Body of pancreas (tissue), 4 donors: ENCODE results near the gene ZNF497. TPM values are rescaled to one million over a fixed set of nuclear protein-coding genes. Genes with fewer than 3 reads are reported as not detected.

Experiments
- ATAC-seq: fragments of 150-250 bp; one replicate; pipeline ENCODE4 v1.9.1; 2016
- DNase-seq, 4 donors: peaks; one replicate each; pipeline ENCODE4 v3.0.0-alpha.2; 2019
- H3K27ac ChIP-seq, 4 donors: fragments of 200-600 bp; sonication (generic); 1 replicate in 3 of 4; 2 replicates in 1 of 4; pipeline versions ENCODE4 v1.5.1 to v1.6.1; 2016 to 2019; ENCODE audit warnings: mild to moderate bottlenecking in 1 of 4, mixed read lengths in 1 of 4, moderate library complexity in 1 of 4
- H3K27me3 ChIP-seq, 2 donors: fragments of 200-600 bp; sonication (generic); one replicate each; pipeline ENCODE4 v1.6.0; 2016; ENCODE audit warnings: mild to moderate bottlenecking in 1 of 2
- H3K36me3 ChIP-seq, 2 donors: fragments of 200-600 bp; sonication (generic); replicated peaks in 1 of 2; 2 replicates each; pipeline ENCODE4 v1.5.1; 2016; ENCODE audit warnings: low read depth in 2 of 2; ENCODE audit not compliant: insufficient read depth in 1 of 2
- H3K4me1 ChIP-seq: fragments of 200-600 bp; sonication (generic); one replicate; pipeline ENCODE4 v1.6.0; 2016
- H3K4me3 ChIP-seq, 2 donors: fragments of 200-600 bp; sonication (generic); 1 replicate in 1 of 2; 2 replicates in 1 of 2; pipeline ENCODE4 v1.5.1; 2016 to 2019
- H3K9me3 ChIP-seq, 3 donors: fragments of 200-600 bp; sonication (generic); 1 replicate in 2 of 3; 2 replicates in 1 of 3; pipeline ENCODE4 v1.5.1; 2016
- CTCF ChIP-seq, 7 experiments: fragments of 450-650 bp in 4 of 7; fragments of 200-600 bp in 3 of 7; sonication (generic) in 3 of 7; IDR thresholded peaks; one replicate each; pipeline ENCODE4 v1.5.1; 2016 to 2019; ENCODE audit warnings: antibody characterized with exemption in 7 of 7
- POLR2A ChIP-seq, 3 donors: fragments of 450-650 bp; IDR thresholded peaks; one replicate each; pipeline ENCODE4 v1.6.1; 2016; ENCODE audit warnings: antibody characterized with exemption in 3 of 3, mild to moderate bottlenecking in 2 of 3
- WGBS, 2 donors: methylation state at CpG; one replicate each; pipeline ENCODE4 v1.1.5; 2017; 5-methylcytosine and 5-hydroxymethylcytosine counted together
- intact Hi-C: fragments of 100-400 bp; cut with DNase I; formaldehyde crosslinking; loops from one replicate; pipeline ENCODE4 v1.15.1; 2023
- total RNA-seq, 2 donors: library from RNA; depleted of rRNA; stranded (reverse); fragments of >200 nt; gene quantifications; one replicate each; pipeline ENCODE4 v1.1.0, GENCODE V29; 2016

The ZNF497 gene
- total RNA-seq, result 1 to 10 TPM; 4.6 to 4.7 TPM

DNA sequence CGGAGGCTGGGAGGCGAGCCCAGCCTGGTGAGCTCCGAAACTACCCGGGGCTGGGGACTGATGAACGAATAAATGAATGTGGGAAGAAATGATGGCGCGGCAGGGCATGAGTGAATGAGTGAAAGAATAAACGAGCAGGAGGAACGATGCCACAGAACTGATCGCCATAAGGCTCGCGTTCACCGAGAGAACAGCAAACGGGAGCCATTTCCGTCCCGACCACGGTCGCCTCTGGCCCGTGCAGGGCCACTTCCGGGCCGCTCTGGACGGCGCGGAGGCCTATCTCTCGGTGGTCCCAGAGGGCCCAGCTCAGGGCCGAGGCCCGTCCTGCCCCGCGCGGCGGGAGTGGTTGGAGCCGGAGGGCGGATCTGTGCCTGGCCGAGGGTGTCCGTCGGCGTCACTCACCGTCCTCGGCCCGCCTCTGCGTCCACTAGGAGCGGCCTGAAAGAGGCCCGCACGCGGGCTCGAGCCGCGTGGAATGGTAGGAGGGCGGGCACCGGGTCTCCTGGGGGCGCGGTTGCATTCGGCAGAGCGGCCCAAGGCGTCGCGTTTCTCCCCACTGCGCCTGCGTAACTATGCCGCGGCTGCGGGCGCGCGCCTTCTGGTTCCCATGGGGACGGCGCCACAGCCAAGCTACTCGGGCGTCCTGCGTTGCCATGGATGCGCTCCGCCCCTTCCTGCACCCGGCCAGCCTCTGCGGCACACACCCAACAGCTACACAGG, at the start of gene ZNF497:
ZNF497 (minus strand) TSS at position 480 of the 723 bp plus-strand sequence. CDS start 5,116 bp downstream, outside the sequence.
- Histone ChIP-seq H3K4me1 (peaks cover 7% of the 10 kb centered on the region), H3K4me3 (peak within 1 kb of the TSS; percentile 58 to 62), H3K36me3 (no peaks in the 10 kb centered on the region), H3K27ac (peak within 1 kb of the TSS; percentile 83 to 95 (median 90)), H3K27me3 (no peaks in the 10 kb centered on the region), H3K9me3 (no peaks in the 10 kb centered on the region)
- TF ChIP-seq POLR2A (IDR thresholded peaks at IDR 0.05) (peak; percentile 65 to 94 (median 91)), CTCF (IDR thresholded peaks at IDR 0.05) (peak in 2 of 7 experiments; percentile 1 to 26)
- 0% methylated on average over 14 to 71 of the region's 74 CpGs for WGBS, 2 donors
- ATAC-seq, result peak; percentile 93
- peak; percentile 97 to 98 (median 98) for DNase-seq
- intact Hi-C loops, result no loop called here

DNA sequence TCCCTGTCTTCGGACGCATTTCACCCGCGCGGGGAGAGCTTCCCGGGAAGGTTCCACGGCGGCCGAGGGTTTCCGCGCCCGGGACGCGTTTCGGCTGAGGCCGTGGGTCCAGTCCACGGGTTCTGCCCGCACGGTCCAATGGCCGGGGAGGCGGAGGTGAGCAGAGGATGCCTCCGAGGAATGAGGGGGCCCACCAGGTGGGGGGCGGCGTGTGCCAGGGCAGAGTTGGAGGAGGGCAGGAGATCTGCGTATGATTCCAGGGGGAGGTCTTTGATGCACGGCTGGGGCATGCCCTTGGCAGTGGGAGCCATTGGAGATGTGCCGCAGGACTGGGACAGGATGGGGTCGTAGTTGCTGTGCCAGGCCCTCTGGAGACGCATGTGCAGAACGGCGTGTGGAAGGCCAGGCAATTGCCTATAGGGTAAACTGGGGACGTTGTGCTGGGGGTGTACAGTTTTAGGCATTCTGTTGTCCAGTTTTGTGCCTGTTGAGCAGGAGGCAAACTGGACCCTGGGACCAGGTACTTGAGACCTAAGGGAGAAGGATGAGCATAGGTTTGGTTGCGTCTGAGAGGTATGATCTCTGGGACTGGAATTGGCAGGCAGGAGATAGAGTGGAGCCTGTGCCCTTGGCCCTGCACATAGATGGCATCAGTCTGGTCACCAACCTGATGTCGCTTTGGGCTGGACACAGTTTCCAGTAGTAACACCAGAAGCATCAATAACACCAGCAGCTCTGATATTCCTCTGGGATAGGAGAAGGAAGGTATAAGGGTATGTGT, 46.6 kb upstream of the ZNF497 start:
- TF ChIP-seq POLR2A (IDR thresholded peaks at IDR 0.05) (no peak), CTCF (IDR thresholded peaks at IDR 0.05) (no peak)
- Histone ChIP-seq H3K4me3 (peak overlapping the region; percentile 76 to 96), H3K9me3 (no peaks in the 10 kb centered on the region), H3K27ac (peak overlapping the region; percentile 65 to 84 (median 80)), H3K27me3 (no peaks in the 10 kb centered on the region), H3K4me1 (peaks cover 24% of the 10 kb centered on the region), H3K36me3 (no peaks in the 10 kb centered on the region)
- ATAC-seq (no peak), DNase-seq (peak in 1 of 4 donors; percentile 18)
- intact Hi-C loops, result no loop called here
- 3 to 18% methylated on average over 1 to 32 of the region's 34 CpGs for WGBS, 2 donors

- Histone ChIP-seq H3K36me3 (no peaks in the 10 kb centered on the region), H3K4me1 (peaks cover 24% of the 10 kb centered on the region), H3K27ac (peak within 1 kb of the TSS; percentile 65 to 84 (median 80)), H3K9me3 (no peaks in the 10 kb centered on the region), H3K27me3 (no peaks in the 10 kb centered on the region), H3K4me3 (peak within 1 kb of the TSS; percentile 76 to 96)
- peak in 2 of 7 experiments; percentile 10 to 24 for TF ChIP-seq CTCF (IDR thresholded peaks at IDR 0.05)
- TF ChIP-seq POLR2A (IDR thresholded peaks at IDR 0.05), result peak; percentile 56 to 90 (median 84)
- intact Hi-C loops, result no loop called here
- peak; percentile 92 to 96 (median 94) for DNase-seq
- peak; percentile 98 for ATAC-seq
- 1% methylated on average over 85 of the region's 100 CpGs; no CpG with 5 or more reads in 1 of the 2 donors for WGBS, 2 donors
These were observed 45.8 kb upstream of the ZNF497 start, which contains the start of gene ZNF584 for GRCh38 chr19:58408152-58409009. Gene ZNF584 (plus strand): TSS chr19:58408649. CDS start chr19:58409148, 499 bp downstream.

- DNase-seq, result no peak
- H3K36me3 ChIP-seq, result no peaks in the 10 kb centered on the region
- peaks cover 24% of the 10 kb centered on the region for H3K4me1 ChIP-seq
- intact Hi-C loops, result no loop called here
- peak; percentile 15 for ATAC-seq
- H3K27me3 ChIP-seq, result no peaks in the 10 kb centered on the region
- H3K4me3 ChIP-seq, result peak overlapping the region; percentile 76 to 96
- no peak for TF ChIP-seq CTCF (IDR thresholded peaks at IDR 0.05)
- TF ChIP-seq POLR2A (IDR thresholded peaks at IDR 0.05), result no peak
- no peaks in the 10 kb centered on the region for H3K9me3 ChIP-seq
- peak overlapping the region; percentile 65 to 84 (median 80) for H3K27ac ChIP-seq
- 6 to 12% methylated on average over 12 to 22 of the region's 22 CpGs for WGBS, 2 donors
These were observed 45.2 kb upstream of the ZNF497 start for GRCh38 chr19:58407658-58408151.
